Smooth muscle cell (in vitro differentiated cells): ENCODE data around the gene PRKCE. TPM values are rescaled to one million over a fixed set of nuclear protein-coding genes. Genes with fewer than 3 reads are reported as not detected.

Source experiments
- DNase-seq: peaks from one replicate; lab custom pipeline; 2025; ENCODE audit not compliant: unreplicated experiment; lab: John Stamatoyannopoulos, UW
- H2AFZ ChIP-seq: fragments of 200-600 bp; sonication (generic); 2 replicates; pipeline ENCODE4 v1.6.0; 2016; ENCODE audit warnings: antibody characterized with exemption, low read depth, mild to moderate bottlenecking
- H3F3A ChIP-seq: fragments of 200-600 bp; sonication (generic); 2 replicates; pipeline ENCODE4 v1.6.0; 2017; ENCODE audit warnings: antibody characterized with exemption, low read depth
- H3K27ac ChIP-seq: fragments of 200-600 bp; sonication (generic); 2 replicates; pipeline ENCODE4 v1.5.1; 2016; ENCODE audit warnings: low read depth, mild to moderate bottlenecking
- H3K27me3 ChIP-seq: fragments of 200-600 bp; sonication (generic); 2 replicates; pipeline ENCODE4 v1.6.1; 2016; ENCODE audit warnings: low read depth, mild to moderate bottlenecking
- H3K36me3 ChIP-seq: fragments of 200-600 bp; sonication (generic); 2 replicates; pipeline ENCODE4 v1.5.1; 2016; ENCODE audit warnings: low read depth
- H3K4me1 ChIP-seq: fragments of 200-600 bp; sonication (generic); 2 replicates; pipeline ENCODE4 v1.5.1; 2016; ENCODE audit warnings: low read depth
- H3K4me2 ChIP-seq: fragments of 200-600 bp; sonication (generic); 2 replicates; pipeline ENCODE4 v1.6.0; 2016; ENCODE audit warnings: mild to moderate bottlenecking
- H3K4me3 ChIP-seq: fragments of 200-600 bp; sonication (generic); 2 replicates; pipeline ENCODE4 v1.5.1; 2016; ENCODE audit warnings: mild to moderate bottlenecking
- H3K79me2 ChIP-seq: fragments of 200-600 bp; sonication (generic); 2 replicates; pipeline ENCODE4 v1.6.0; 2016; ENCODE audit warnings: low read depth, mild to moderate bottlenecking
- H3K9ac ChIP-seq: fragments of 200-600 bp; sonication (generic); 2 replicates; pipeline ENCODE4 v1.6.0; 2016; ENCODE audit warnings: low read depth
- H3K9me3 ChIP-seq: fragments of 200-600 bp; sonication (generic); replicated peaks from 2 replicates; pipeline ENCODE4 v1.5.1; 2016; ENCODE audit warnings: low read depth
- H4K20me1 ChIP-seq: fragments of 200-600 bp; sonication (generic); 2 replicates; pipeline ENCODE4 v1.6.0; 2016; ENCODE audit warnings: low read depth
- WGBS: methylation state at CpG from one replicate; pipeline ENCODE4 v1.1.7; 2016; ENCODE audit warnings: low lambda C conversion rate; 5-methylcytosine and 5-hydroxymethylcytosine counted together
- polyA plus RNA-seq: library from polyadenylated mRNA; unstranded; fragments of >200 nt; fragmentation: Nextera tagmentation; extraction: Ambion mirVana; gene quantifications from 2 replicates; pipeline ENCODE4 v1.2.1, GENCODE V29; 2016
- total RNA-seq: library from RNA; depleted of rRNA; stranded (reverse); fragments of >200 nt; gene quantifications from 2 replicates; pipeline ENCODE4 v1.2.3, GENCODE V29; 2014
- TF ChIP-seq, protein P1 (sequence below): fragments of 200-600 bp; sonication (generic); IDR thresholded peaks from 2 replicates; pipeline ENCODE4 v1.5.1; 2017; ENCODE audit warnings: borderline replicate concordance, mild to moderate bottlenecking, antibody characterized with exemption; ENCODE audit not compliant: insufficient read depth, poor library complexity, severe bottlenecking

The PRKCE gene
- total and polyA plus RNA-seq, 2 experiments from 2014 or later = 20.6 to 29.1 TPM

DNA sequence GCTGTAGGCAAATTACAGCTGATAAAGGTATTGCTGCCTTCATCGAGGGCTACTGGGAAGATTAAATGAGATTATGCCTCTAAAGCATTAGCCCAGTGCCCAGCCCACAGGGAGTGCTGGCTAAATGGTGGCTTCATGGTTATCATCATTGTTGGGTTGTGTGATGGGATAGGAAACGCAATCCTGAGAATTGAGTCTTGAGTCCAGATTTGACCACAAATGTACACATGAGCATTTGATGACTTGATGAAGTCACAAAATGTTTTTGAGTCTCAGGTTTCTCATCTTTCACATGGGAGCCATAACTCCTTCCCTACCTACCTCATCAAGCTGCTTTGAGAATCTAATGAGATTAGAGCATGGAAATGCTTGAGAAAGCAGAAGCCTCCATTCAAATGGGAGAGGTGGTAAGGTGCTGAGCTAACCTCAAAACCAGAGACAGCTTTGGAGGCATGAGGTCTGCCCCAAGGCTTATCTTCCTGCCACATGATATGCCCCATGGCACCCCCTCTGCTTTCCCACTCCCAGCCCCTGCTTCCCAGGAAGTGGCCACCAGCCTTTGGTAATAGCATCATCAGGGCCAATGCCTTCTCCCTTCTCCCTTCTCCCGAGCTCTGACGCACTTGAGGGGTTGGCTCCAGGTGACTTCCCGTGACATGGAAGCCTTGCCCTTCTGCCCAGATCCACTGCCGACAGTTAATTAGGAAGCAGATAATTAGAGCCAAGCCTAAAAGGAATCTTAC lies 496.3 kb downstream of the PRKCE start:
- Histone ChIP-seq H3K79me2 (no peaks in the 10 kb centered on the region), H3K27ac (no peak overlapping the region), H3K9ac (no peak overlapping the region), H3K4me3 (no peak overlapping the region), H3K4me1 (peaks cover 5% of the 10 kb centered on the region), H3K27me3 (no peaks in the 10 kb centered on the region), H3K9me3 (no peaks in the 10 kb centered on the region), H2AFZ (no peak overlapping the region), H3K36me3 (no peaks in the 10 kb centered on the region), H4K20me1 (no peaks in the 10 kb centered on the region), H3K4me2 (no peak overlapping the region), H3F3A (no peaks in the 10 kb centered on the region)
- TF ChIP-seq, protein P1, sequence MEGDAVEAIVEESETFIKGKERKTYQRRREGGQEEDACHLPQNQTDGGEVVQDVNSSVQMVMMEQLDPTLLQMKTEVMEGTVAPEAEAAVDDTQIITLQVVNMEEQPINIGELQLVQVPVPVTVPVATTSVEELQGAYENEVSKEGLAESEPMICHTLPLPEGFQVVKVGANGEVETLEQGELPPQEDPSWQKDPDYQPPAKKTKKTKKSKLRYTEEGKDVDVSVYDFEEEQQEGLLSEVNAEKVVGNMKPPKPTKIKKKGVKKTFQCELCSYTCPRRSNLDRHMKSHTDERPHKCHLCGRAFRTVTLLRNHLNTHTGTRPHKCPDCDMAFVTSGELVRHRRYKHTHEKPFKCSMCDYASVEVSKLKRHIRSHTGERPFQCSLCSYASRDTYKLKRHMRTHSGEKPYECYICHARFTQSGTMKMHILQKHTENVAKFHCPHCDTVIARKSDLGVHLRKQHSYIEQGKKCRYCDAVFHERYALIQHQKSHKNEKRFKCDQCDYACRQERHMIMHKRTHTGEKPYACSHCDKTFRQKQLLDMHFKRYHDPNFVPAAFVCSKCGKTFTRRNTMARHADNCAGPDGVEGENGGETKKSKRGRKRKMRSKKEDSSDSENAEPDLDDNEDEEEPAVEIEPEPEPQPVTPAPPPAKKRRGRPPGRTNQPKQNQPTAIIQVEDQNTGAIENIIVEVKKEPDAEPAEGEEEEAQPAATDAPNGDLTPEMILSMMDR = no peak
- DNase-seq = no peak
- 88% methylated on average over 6 of the region's 6 CpGs for WGBS

DNA sequence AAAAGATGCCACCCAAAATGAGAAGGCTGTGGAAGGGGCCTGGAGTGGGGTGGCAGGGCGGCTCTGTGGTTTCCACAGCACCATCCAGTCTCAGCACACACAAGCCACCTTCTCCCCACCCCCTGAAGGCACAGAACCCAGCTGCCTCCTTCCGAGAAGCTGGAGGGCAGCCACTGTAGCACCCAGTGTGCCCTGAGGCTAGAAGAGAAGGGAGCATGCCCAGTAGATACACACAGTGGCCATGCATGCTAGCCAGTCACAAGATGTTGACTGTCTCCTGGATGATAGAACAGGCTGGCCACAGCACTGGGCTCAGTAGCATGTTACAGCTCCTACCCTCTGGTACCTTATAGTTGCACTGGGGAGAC lies 496.9 kb downstream of the PRKCE start:
- H3K4me1 ChIP-seq = peaks cover 5% of the 10 kb centered on the region
- no peak overlapping the region for H3K4me3 ChIP-seq
- H3K4me2 ChIP-seq = no peak overlapping the region
- H3K27me3 ChIP-seq = no peaks in the 10 kb centered on the region
- no peaks in the 10 kb centered on the region for H3K36me3 ChIP-seq
- no peaks in the 10 kb centered on the region for H4K20me1 ChIP-seq
- no peak overlapping the region for H3K9ac ChIP-seq
- H3K27ac ChIP-seq = no peak overlapping the region
- WGBS = 97% methylated on average over 2 of the region's 2 CpGs
- no peak for DNase-seq
- H3F3A ChIP-seq = no peaks in the 10 kb centered on the region
- H3K79me2 ChIP-seq = no peaks in the 10 kb centered on the region
- TF ChIP-seq, protein P1 = no peak
- H3K9me3 ChIP-seq = no peaks in the 10 kb centered on the region
- H2AFZ ChIP-seq = no peak overlapping the region

DNA sequence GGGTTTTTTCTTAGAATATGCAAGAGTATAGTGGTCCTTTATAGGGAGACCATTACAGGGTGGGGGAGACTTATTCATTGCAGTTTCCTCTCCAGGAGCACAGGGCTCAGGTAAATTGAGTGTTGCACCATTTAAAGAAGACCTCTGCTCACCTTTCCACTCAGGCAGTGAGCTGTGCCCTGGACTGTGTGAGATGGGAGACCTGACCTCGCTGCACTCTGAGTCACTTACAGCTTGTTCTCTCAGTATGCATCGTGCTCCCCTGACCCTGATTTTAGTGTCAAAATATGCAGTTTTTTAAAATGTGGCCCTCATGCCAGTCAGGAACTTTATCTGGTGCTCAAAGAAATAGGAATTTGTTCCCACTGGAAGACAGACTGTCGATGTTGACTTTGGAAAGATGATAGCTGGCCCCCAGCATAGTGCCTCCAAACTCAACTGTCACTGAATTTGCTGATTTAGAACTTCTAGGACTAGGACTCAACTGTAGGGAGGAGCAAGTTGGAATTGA lies 499.0 kb downstream of the PRKCE start:
- Histone ChIP-seq H3K27ac (peak overlapping the region; percentile 64), H2AFZ (no peak overlapping the region), H3K36me3 (no peaks in the 10 kb centered on the region), H3K79me2 (no peaks in the 10 kb centered on the region), H3K4me3 (no peak overlapping the region), H3K9me3 (no peaks in the 10 kb centered on the region), H3K4me2 (no peak overlapping the region), H4K20me1 (no peaks in the 10 kb centered on the region), H3F3A (no peaks in the 10 kb centered on the region), H3K27me3 (no peaks in the 10 kb centered on the region), H3K9ac (no peak overlapping the region), H3K4me1 (peaks cover 5% of the 10 kb centered on the region)
- TF ChIP-seq, protein P1 = no peak
- no peak for DNase-seq
- 75% methylated on average over 3 of the region's 3 CpGs for WGBS

DNA sequence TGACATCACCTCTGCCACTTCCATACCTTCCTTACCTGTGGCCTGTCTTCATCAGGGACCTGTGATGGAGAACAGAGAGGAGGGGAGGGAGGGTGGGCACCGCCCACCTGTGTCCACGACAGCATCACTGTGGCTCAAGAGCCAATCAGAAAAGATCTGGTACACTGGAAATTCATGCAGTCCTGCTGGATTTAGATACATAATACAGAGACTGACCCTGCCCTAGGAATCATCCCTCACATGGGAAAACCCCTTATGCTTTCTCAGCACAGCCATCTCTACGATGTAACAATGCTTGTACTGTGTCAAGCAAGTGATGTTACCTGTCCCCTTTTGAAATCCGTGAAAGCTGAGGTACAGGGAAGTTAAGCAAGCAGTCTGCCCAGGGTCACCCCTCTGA lies 500.1 kb downstream of the PRKCE start:
- Histone ChIP-seq H3K9me3 (no peaks in the 10 kb centered on the region), H3K36me3 (peaks cover 2% of the 10 kb centered on the region), H3K27me3 (no peaks in the 10 kb centered on the region), H4K20me1 (no peaks in the 10 kb centered on the region), H3K9ac (no peak overlapping the region), H3K4me1 (no peaks in the 10 kb centered on the region), H3K4me3 (no peak overlapping the region), H3K27ac (peak overlapping the region; percentile 64), H3K79me2 (no peaks in the 10 kb centered on the region), H2AFZ (no peak overlapping the region), H3F3A (no peaks in the 10 kb centered on the region), H3K4me2 (no peak overlapping the region)
- TF ChIP-seq, protein P1 = no peak
- WGBS = 79% methylated on average over 4 of the region's 4 CpGs
- no peak for DNase-seq
